HG02571 (cell line): ENCODE results near the gene GAPVD1.
A peak's percentile ranks its signal among the peaks of the same experiment; 100 is the strongest.
"Not testable (repeated sequence)": the region's sequence is repeated elsewhere in the genome, so short reads cannot be mapped to it uniquely, and the experiment has no call there.

ENCODE experiments used
- ATAC-seq: cut with Tn5 transposase; IDR thresholded peaks from one replicate; pipeline ENCODE4 v1.9.1; 2021; ENCODE audit warnings: mild to moderate bottlenecking, moderate library complexity; ENCODE audit not compliant: unreplicated experiment

The GAPVD1 gene, protein sequence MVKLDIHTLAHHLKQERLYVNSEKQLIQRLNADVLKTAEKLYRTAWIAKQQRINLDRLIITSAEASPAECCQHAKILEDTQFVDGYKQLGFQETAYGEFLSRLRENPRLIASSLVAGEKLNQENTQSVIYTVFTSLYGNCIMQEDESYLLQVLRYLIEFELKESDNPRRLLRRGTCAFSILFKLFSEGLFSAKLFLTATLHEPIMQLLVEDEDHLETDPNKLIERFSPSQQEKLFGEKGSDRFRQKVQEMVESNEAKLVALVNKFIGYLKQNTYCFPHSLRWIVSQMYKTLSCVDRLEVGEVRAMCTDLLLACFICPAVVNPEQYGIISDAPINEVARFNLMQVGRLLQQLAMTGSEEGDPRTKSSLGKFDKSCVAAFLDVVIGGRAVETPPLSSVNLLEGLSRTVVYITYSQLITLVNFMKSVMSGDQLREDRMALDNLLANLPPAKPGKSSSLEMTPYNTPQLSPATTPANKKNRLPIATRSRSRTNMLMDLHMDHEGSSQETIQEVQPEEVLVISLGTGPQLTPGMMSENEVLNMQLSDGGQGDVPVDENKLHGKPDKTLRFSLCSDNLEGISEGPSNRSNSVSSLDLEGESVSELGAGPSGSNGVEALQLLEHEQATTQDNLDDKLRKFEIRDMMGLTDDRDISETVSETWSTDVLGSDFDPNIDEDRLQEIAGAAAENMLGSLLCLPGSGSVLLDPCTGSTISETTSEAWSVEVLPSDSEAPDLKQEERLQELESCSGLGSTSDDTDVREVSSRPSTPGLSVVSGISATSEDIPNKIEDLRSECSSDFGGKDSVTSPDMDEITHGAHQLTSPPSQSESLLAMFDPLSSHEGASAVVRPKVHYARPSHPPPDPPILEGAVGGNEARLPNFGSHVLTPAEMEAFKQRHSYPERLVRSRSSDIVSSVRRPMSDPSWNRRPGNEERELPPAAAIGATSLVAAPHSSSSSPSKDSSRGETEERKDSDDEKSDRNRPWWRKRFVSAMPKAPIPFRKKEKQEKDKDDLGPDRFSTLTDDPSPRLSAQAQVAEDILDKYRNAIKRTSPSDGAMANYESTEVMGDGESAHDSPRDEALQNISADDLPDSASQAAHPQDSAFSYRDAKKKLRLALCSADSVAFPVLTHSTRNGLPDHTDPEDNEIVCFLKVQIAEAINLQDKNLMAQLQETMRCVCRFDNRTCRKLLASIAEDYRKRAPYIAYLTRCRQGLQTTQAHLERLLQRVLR (N-terminal part only)

DNA sequence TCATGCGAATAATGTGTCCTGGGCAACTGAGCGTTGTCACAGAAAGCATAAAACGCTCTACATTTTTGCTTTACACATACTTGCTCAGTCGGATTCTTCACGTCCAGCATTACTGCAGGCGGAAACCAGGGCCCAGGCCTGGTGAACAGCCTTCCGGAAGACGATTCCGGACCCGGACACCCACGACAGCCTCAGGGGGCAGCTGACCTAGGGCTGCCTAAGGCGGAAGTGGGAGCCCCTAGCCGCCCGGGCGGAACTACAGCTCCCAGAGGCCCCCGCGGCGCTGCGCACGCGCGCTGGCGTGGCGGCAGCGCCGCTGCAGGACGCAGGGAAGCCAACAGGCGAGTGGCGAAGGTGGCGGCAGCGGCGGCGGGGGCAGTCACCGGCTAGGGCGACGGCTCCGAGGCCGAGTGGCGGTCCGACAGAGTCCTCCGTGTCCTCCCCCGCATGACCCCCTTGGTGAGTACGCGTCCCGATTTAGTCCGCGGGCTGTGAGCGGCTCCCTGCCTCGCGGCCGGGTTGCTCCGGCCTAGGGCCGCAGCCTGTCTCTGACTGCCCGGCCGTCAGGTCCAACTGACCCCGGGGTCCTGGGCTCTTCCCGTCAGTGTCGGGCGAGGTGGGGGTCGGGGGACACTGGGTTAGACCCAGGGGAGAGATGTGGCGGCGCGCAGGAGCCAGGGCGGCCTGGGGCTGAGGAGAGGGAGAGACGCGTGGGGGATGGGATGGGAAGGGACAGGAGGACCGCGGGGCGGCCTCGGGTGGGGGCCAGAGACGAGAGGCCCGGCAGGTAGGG lies at the start of gene GAPVD1:
TSS of gene GAPVD1 (plus strand) at position 326 of the 793 bp plus-strand sequence. CDS start 37,096 bp downstream, outside the sequence.
- ATAC-seq, result peak; percentile 92

DNA sequence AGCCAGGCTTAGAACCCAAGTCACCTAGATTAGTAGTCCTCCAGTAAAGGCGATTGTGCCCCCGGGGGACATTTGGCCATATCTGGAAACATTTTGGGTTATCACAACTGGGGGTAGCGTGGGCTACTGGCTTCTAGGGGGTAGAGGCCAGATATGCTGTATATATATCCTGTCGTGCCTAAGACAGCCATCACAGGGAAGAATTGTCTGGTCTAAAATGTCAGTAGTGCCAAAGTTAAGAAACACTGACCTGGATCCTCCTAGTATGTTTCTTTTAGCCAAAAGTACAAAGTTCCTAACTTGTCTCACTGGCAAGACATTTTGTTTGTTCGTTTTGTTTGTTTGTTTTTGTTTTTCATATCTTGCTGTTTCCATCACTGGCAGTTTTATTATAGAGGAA lies 47.4 kb upstream of the GAPVD1 start:
- no peak for ATAC-seq

DNA sequence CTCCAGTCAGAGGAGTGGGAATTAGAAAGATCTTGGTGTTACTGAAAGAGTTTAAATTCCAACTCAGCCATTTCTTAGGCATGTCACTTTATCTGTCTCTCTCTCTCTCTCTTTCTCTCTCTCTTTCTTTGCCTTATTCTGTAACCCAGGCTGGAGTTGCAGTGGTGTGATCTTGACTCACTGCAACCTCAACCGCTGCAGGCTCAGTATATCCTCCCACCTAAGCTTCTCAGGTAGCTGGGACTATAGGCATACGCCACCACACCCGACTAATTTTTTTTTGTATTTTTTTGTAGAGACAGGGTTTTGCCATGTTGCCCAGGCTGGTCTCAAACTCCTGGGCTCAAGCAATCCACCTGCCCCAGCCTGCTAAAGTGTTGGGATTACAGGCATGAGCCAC lies 43.0 kb upstream of the GAPVD1 start:
- ATAC-seq, result no peak

GRCh38 chr9:125224858-125225257 lies 36.8 kb upstream of the GAPVD1 start:
- not testable (repeated sequence) for ATAC-seq

DNA sequence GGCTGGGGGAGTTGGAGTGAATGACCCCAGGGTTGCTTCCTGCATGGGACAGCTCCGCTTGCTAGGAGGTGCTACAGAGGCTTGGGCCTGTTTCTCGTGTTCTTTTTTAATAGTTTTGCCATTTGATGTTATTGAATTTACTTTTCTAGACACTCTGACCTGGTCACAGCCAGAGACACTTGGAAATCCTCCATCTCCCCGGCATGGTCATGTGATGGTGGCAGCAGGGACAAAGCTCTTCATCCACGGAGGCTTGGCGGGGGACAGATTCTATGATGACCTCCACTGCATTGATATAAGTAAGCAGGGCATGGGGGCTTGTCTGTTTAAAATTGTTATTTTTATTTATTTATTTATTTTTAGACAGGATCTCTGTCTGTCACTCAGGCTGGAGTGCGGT lies 33.9 kb upstream of the GAPVD1 start:
- ATAC-seq, result no peak

GRCh38 chr9:125233678-125234077 lies 27.9 kb upstream of the GAPVD1 start:
- no peak for ATAC-seq

GRCh38 chr9:125234099-125234498 lies 27.5 kb upstream of the GAPVD1 start:
- not testable (repeated sequence) for ATAC-seq

DNA sequence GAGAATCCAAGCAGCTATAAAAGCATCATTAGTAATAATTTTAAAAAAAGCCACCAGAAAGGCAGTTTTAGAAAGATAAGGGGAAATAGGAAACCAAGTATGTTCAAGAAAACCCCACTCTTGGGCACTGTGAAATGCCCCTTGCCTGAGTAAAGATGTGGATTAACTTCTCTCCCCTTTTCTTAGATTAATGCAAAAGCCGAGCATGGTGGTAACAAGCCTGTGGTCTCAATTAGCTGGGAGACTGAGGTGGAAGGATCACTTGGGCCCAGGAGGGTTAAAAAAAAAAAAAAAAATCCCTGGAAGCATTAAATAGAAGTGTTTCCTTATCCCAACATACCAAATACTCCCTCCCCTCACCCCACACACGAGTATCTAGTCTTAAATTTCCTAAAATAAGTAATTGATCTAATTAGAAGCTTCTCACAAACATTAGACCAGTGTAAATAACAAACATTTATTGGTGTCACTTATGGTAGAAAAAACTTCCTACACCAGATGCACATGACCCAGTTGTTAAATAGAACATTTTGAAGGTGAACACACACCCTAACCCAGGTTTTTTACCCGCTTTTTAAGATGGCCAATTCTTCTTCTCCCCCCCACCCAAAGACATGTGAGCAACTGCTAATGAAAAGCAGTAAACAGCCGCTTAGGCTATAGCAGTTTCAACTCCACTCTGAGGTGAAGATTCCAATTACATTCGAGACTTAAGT lies 25.7 kb upstream of the GAPVD1 start:
- ATAC-seq, result no peak

DNA sequence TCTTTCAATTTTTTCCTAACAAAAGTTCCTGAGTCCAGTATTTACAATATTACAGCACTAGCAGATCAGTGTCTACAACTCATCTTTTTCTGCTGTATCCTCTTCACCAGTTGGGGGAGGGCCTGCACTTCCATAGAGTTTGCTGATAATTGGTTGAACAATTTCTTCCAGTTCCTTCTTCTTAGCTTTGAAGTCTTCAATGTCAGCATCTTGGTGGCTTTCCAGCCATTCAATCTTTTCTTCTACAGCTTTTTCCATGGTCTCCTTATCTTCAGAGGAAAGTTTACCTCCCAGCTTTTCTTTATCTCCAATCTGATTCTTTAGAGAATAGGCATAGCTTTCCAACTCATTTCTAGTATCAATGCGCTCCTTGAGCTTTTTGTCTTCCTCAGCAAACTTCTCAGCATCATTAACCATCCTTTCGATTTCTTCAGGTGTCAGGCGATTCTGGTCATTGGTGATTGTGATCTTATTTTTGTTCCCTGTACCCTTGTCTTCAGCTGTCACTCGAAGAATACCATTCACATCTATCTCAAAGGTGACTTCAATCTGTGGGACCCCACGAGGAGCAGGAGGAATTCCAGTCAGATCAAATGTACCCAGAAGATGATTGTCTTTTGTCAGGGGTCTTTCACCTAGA lies 25.0 kb upstream of the GAPVD1 start:
- ATAC-seq, result not testable (repeated sequence)

DNA sequence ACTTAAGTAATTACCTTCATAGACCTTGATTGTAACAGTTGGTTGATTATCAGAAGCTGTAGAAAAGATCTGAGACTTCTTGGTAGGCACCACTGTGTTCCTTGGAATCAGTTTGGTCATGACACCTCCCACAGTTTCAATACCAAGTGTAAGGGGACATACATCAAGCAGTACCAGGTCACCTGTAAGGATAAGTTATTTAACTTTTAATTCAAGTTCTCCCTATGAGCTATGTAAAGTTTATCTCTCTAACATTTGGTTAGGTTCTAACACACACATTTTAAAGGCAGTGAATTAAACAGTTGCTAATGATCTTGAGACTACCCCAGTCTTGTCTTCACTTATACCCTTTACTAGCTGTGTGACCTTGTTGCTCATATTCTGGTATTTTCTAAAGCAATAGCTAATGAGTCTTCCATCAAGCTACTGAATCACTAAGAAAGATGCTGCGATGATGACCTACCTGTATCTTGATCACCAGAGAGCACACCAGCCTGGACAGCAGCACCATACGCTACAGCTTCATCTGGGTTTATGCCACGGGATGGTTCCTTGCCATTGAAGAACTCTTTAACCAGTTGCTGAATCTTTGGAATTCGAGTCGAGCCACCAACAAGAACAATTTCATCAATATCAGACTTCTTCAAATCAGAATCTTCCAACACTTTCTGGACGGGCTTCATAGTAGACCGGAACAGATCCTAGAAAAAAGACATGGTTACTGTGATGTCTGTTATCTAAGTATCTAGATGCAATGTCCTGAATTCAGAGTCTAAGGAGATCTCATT lies 23.3 kb upstream of the GAPVD1 start:
- no peak for ATAC-seq

GRCh38 chr9:125238915-125239446 lies 22.6 kb upstream of the GAPVD1 start:
- no peak for ATAC-seq

- no peak for ATAC-seq
These were observed 21.7 kb upstream of the GAPVD1 start for GRCh38 chr9:125239631-125240597.

GRCh38 chr9:125240649-125240999 lies 21.0 kb upstream of the GAPVD1 start:
- ATAC-seq, result peak; percentile 7

DNA sequence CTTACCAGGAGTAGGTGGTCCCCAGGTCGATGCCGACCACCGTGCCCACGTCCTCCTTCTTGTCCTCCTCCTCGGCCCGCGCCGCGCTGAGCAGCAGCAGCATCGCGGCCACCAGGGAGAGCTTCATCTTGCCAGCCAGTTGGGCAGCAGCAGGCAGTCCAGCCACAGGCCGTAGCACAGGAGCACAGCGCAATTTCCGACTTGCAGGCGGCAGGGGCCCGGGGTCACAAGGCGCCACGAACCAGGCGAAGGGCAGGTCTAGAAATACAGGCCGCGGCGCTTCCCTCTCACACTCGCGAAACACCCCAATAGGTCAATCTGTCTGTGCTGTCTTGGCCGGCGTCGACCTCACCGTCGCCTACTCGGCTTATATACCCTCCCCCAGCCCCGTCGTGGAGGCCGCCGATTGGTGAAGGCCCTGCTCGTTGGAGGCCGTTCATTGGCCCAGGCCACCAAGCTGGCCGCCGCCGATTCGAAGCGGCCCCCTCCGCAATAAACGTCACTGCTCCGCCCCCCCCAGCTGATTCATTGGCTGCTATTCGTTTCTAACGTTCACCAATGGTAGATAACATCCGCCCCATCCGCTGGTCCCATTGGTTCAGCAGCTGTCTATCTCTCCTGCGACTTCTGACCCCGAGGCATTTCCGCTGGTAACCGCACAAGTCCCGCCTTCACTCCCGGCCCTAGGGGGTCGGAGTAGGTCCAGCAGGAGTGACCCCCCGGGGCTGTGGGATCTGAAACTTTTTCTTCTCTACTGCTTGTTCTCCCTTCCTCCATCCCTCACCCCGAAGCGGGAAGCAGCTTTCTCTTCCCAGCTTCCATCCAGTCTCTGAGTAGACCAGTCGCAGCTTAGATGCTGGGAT lies 20.4 kb upstream of the GAPVD1 start, which contains the start of gene HSPA5:
TSS of gene HSPA5 (minus strand) at position 344 of the 863 bp plus-strand sequence. CDS start at position 127, 217 bp downstream.
- ATAC-seq, result peak; percentile 93

GRCh38 chr9:125241863-125242739 lies 19.5 kb upstream of the GAPVD1 start:
- no peak for ATAC-seq
